GM18499 (cell line): ENCODE measurements around the gene METTL8.
A peak's percentile ranks its signal among the peaks of the same experiment; 100 is the strongest.

Experiments
- ATAC-seq: cut with Tn5 transposase; IDR thresholded peaks from one replicate; pipeline ENCODE4 v1.9.1; 2021; ENCODE audit warnings: moderate number of reproducible peaks; ENCODE audit not compliant: insufficient read depth, unreplicated experiment

Gene METTL8

DNA sequence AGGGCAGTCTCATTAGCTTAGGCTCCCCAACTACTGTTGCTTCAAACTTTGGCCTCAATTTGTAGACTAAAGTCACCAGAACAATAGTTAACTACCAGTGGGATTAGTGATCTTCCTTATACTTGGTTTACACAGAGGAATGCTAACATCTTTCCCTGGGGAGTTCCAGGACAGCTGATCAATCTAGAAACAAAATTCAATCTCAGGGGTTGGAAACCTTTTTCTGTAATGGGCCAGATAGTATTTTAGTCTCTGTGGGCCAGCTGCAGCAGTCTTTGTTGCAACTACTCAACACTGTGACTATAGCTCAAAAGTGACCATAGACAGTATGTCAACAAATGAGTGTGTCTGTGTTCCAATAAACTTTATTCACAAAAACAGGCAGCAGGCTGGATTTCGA is 85.7 kb downstream of the METTL8 start:
- ATAC-seq: no peak

GRCh38 chr2:171347591-171348032 is 86.2 kb downstream of the METTL8 start:
- no peak for ATAC-seq

GRCh38 chr2:171346723-171347557 is 86.8 kb downstream of the METTL8 start:
- no peak for ATAC-seq

- ATAC-seq: no peak
These were observed 87.6 kb downstream of the METTL8 start for GRCh38 chr2:171345971-171346722.

GRCh38 chr2:171344182-171344581 is 89.6 kb downstream of the METTL8 start:
- no peak for ATAC-seq

- no peak for ATAC-seq
These were observed 91.8 kb downstream of the METTL8 start for GRCh38 chr2:171342067-171342413.

DNA sequence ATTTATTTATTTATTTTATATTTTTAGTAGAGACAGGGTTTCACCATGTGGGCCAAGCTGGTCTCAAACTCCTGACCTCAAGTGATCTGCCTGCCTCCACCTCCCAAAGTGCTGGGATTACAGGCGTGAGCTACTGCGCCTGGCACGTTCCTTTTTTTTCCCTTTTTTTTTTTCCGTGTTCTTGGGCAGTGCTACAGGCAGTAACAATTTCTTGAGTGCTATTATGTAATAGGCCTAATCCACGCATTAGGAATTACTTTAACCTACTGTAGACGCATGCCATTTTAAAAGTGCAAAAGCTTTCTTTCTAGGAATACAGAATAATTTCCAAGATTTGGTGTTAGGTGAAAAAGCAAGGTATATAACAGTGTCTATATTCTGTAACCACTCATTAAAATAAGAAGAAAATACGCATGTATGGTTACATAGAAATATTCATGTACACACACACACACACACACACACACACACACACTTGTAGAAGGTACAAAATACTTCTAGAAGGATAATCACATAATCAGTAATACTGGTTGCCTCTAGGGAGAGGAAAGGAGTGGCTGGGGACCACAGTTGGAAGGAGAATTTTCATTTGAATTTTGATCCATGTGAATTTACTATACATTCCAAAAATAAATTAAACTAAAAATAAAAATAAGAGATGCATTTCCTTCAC is 92.3 kb downstream of the METTL8 start:
- ATAC-seq: no peak

DNA sequence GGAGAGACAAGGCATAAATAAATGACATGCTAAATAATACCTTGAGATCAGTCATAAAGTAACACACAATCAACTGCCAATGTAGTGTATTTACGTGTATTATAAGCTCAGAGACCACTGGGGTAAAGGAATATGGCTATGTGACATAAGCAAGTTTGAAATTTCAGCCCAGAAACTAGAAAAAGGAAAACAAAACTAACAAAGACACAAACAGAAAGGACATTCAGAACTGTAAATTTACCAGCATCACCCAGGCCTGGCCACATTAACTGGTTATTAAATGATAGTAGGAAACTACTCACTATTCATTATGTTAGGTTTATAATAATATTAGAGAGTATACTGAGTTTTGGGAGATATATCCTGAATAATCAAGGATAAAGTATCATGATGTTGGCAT is 98.8 kb downstream of the METTL8 start:
- ATAC-seq: no peak

- no peak for ATAC-seq
These were observed 99.6 kb downstream of the METTL8 start for GRCh38 chr2:171334171-171334570.

- no peak for ATAC-seq
These were observed 103.4 kb downstream of the METTL8 start for GRCh38 chr2:171330155-171330956.

GRCh38 chr2:171327043-171327496 is 106.7 kb downstream of the METTL8 start:
- no peak for ATAC-seq

DNA sequence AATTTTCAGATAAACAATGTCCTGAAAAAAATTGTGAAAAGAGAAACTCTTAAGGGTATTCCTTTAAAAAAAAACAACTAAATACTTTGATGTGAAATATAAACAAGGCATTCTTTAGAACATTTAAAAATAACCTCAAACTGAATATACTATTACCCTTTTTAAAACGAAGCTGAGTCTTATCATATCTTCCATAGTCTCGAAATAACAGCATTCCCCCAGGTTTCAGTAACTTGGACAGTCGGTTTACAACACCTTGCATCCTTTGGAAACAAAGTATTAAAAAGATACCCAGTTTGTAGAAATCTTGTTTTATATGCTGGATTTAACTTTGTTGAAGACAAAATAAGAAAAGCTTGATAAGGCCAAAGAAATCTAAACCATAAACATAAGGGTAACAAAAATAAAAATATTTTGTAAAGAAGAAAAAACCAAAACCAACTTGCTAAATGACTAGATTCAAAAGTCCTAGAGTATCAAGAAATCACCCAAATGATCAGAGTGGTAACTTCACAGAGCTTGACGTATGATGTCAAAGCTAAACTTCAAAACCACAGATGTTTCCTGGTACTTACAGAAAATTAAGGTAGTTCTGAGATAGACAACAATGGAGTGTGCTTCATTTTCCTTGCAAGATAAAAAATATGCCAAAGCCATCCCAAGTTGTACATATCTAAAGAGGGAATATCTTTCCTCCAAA is 107.8 kb downstream of the METTL8 start:
- ATAC-seq: no peak

DNA sequence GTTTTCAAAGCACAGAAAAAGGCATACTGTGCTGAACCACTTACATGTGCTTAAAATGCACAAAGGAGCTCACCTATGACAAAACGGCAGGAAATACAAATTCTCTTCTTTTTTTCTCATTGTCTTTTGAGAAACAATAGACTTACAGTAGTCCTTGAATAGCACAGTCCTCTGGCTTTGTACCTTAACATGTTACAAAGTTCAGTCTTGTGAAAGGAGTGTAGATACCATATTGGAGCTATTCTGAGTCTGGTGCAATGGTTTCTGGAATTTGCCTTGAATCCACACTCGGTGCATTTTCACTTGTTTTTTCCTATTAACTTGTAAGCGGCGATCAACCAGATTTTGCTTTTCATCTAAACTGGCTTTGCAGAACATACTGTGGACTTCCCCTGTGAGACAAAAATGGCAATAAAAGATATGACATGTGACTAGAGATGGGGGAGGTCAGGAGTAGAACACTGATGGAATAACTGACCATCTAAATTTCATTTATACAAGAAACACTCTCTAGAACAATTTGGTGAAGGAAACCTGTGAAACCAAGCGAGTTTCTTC is 109.7 kb downstream of the METTL8 start:
- ATAC-seq: no peak

DNA sequence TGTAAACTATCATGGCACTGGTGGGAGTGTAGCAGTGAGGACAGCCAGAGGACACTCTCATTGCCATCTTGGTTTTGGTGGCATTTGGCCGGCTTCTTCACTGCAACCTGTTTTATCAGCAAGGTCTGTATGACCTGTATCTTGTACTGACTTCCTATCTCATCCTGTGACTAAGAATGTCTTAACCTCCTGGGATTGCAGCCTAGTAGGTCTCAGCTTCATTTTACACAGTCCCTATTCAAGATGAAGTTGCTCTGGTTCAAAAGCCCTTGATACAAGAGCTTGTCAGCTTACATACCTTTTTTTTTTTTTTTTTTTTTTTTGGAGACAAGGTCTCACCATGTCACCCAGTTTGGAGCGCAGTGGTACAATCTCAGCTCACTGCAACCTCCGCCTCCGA is 110.9 kb downstream of the METTL8 start:
- no peak for ATAC-seq

DNA sequence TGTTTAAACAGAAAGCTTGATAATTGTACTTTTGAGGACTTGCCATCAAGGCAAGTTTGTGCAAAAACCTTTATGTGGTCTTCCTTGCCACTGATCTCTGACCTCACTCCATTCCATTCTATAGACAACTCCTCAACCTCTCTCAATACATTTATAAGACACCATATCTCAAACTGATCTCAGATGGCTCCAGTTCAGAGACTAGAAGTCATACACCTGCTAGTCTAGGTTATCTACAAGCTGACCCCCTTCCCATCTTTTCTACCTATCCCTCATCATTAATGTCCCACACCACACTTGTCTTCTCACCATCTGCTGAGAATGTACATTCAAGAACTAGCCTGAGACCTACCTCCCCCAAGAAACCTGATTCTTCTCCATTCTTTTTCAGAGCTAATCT is 113.1 kb downstream of the METTL8 start:
- no peak for ATAC-seq

DNA sequence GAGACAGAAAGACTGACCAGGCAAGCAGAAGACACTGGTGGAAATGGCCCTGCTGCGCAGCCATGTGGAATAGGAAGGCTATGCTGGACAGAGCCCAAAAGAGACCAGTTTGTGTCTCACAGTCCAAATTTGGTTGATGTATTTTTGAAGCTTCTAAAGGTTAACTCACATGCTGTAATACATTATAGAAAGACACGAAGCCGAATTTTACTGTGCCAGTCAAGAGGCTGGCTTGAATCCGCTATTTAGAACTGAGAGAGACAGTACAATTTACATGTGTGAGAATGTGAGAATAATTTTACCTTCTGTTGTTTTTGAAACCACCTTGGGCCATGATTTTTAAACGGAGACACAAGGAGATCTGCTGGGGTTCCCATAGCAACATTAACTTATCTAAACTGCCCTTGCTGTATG is 113.6 kb downstream of the METTL8 start:
- no peak for ATAC-seq

DNA sequence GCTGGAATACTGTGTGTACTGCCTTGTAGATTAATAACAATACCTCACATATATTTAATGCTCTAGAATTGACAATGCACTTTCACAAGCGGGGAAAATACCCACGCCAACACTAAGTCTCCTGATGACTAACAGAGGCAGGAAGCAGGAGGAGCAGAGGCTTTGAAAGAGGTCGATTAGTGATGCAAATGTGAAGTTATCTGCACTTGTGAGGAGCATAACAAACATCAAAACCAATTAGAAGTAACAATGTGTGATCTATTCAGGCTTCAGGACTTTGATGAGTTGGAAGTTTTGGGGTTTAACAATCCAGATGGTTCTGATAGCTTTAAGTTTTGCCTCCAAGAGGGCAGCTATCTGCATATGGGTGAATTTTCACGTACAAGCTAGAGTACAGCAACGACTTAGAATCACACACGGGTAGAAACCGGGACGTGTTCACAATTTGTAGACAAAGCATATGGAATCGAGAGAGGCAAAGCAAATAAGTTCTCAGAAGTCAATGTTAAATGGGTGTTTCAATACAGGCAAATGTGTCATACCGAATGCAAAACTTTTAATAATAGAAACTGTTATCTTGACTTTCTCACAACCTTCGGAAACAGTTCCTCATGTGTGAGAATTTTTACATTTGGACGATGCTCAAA is 114.5 kb downstream of the METTL8 start:
- ATAC-seq: peak; percentile 31

DNA sequence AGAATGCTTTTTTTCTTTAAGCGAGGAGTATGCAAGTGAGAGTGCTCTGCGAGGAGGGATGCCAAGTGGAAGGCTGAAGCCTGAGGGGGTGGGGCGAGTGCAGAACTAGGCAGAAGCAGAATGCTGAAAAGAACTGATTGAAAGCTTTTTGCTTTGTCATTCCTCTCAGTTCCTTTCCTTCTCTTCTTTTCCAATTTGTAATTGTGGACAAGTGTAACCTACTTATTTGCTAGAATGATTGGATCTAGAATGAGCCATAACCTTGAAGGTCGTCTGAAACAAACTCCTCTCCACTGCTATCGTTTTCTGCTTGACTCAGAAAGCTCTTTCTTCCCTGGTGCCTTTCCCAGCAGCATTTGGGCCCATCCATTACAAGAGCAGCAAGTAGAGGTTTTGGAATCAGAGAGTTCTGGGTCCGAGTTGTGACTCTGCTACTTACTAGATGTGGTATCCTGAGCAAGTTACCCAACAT is 115.3 kb downstream of the METTL8 start:
- ATAC-seq: no peak
